ENCODE measurements around the gene NCLN.
A peak's percentile ranks its signal among the peaks of the same experiment; 100 is the strongest.
"Not testable (repeated sequence)": the region's sequence is repeated elsewhere in the genome, so short reads cannot be mapped to it uniquely, and the experiment has no call there.

Gene NCLN

DNA sequence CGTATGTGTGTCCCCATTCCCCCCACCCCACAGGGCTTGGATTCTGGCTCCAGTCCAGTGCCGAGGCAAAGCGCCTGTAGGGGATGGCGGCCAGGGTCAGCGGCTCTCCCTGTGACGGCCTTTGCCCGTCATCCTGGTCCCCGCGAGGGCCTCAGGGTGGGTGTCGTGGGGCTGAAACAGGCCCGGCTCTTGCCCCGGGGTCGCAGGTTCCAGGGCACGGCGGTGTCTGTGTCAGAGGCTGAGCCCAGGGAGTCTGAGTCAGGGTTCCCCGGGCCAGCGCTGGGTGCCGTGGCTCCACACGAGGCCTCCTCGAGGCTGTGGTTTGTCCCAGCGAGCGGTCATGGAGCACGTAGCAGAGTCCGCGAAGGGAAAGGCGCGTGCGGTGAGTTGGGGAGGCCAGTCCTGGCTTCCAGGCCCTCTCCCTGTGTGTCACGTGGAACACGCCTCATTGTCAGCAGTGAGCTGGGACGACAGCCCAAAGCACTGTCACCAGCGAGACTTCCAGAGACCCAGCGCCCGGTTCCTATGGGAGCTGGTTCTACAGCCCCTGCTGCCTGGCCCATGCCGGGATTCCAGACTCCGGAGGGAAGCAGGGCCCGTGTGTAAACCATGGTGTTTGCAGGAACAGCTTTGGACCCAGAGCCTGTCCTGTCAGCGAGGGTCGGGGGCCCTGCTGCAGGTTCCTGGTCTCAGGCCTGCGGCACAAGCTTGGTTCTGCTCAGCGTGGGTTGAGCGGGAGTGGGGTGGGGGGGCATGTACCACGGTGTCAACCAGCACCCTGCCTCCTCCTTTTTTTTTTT lies 13.4 kb downstream of the NCLN start:
- DNase-seq (ENCODE audit: low read depth) = no peak

DNA sequence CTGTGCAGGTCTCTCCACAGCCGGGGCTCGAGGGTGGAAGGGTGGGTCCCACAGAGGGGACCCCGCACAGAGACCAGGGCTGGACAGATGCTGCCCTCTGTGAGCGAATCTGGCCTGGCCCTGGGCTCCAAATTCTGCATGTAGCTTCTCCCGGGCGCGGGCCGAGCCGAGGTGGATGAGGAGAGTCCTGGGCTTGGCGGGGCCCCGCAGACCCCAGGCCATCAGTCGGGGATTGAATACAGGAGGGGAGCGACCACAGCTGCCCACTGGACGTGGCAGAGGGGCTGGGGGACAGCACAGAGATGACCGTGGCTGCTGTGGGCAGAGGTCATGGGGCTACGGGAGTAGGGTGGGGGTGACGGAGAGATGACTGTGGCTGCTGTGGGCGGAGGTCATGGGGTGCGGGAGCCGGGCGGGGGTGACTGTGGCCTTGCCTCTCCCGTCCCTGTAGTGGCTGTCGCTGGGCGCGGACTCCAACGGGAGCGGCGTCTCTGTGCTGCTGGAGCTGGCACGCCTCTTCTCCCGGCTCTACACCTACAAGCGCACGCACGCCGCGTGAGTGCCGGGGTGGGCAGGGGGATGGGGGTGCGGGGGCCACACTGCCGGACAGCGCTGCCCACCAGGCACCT lies 15.5 kb downstream of the NCLN start:
- no peak for DNase-seq (ENCODE audit: low read depth)

DNA sequence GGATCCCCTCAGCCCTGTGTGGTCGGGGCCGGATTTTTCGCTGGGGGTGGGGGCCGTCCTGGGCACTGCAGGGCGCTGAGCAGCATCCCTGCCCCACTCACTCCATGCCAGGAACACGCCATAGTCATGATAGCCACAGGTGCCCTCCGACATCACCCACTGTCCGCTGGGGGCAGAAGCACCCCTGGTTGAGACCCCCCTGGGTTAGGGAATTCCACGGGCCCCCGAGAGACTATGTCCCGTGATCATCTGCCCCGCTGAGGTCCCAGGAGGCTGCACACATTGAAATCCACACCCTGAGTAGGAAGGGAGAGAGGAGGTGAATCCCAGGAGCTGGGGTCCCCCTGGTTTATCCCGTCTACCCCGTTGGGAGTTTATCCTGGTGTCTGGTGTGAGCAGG lies 16.2 kb downstream of the NCLN start:
- no peak for DNase-seq (ENCODE audit: low read depth)

DNA sequence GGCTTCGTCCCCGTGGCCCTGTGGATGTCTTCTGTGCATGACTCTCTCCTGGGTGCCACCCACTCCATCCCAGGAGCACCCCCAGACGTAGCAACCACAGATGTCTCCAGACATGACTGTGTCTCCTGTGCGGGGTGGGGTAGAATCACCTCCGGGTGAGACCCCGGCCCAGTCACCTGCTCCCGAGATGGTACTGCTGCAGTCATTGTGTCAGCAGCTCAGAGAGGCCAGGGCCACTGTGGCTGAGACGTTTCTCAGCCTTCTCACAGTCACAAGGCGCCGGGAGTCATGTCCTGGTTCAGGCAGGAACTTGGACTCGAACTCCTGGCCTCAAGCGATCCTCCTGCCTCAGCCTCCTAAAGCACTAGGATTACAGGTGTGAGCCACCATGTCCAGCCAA lies 16.6 kb downstream of the NCLN start:
- DNase-seq (ENCODE audit: low read depth) = no peak

DNA sequence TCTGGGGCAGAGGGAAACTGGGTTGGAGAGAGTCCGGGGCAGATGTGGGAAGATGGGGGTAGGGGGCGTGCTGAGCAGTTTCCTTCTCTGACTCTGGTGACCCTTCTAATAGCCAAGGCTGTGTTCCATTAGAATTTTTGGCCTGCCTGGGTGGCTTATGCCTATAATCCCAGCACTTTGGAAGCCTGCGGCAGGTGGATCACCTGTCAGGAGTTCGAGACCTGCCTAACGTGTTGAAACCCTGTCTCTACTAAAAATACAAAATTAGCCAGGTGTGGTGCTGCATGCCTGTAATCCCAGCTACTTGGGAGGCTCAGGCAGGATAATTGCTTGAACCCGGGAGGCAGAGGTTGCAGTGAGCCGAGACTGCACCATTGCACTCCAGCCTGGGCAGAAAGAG lies 17.2 kb downstream of the NCLN start:
- DNase-seq (ENCODE audit: low read depth) = not testable (repeated sequence)

DNA sequence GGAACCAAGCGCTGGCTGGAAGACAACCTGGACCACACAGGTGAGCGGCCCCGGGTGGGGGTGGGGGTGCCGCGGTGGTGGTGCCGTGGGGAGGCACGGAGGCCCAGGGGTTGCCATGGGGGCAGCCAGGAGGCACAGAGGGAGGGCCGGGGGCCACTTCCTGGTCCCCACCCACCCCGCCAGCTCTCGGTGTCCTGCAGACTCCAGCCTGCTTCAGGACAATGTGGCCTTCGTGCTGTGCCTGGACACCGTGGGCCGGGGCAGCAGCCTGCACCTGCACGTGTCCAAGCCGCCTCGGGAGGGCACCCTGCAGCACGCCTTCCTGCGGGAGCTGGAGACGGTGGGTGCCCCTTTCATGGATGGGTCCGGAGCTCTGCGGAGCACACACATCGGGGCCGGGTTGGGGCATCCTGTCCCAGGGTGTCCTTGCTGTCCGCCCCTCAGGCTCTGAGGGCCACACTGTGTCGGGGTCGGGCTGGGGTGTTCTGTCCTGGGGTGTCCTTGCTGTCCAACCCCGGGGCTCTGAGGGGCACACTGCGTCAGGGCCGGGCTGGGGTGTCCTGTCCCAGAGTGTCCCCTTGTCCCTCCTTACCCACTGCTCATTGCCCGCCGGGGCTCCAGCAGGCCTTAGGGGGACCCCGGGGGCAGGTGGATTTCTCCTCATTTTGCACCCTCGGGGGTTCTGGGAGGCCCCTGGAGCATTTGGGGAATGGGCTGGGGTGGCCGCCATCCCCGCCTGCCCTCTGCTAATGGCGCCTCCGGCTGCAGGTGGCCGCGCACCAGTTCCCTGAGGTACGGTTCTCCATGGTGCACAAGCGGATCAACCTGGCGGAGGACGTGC lies 18.3 kb downstream of the NCLN start:
- DNase-seq (ENCODE audit: low read depth) = no peak

DNA sequence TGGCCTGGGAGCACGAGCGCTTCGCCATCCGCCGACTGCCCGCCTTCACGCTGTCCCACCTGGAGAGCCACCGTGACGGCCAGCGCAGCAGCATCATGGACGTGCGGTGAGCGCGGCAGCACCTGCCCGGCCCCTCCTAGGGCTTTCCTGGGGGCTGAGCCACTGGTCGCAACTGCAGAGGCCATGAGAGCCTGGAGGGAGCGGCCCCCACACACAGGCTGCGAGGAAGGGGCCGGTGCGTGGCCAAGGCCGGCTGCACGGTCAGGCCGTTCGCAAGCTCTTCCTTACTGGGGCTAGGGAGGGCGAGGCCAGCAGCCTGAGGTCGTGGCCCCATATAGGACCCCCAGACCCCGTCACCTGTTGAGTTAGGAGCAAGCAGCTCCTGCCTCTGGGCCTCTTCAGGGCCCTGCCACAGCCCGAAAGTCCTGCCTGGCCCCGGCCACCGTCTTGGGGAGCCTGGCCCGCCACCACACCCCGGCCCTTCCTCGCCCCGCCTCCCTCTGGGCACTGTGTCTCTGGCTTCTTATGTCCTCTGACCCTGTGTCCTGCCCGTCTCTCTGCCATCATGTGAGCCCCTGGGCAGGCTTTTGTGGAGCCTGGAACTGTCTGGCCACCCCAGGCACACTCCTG lies 19.0 kb downstream of the NCLN start:
- no peak for DNase-seq (ENCODE audit: low read depth)

DNA sequence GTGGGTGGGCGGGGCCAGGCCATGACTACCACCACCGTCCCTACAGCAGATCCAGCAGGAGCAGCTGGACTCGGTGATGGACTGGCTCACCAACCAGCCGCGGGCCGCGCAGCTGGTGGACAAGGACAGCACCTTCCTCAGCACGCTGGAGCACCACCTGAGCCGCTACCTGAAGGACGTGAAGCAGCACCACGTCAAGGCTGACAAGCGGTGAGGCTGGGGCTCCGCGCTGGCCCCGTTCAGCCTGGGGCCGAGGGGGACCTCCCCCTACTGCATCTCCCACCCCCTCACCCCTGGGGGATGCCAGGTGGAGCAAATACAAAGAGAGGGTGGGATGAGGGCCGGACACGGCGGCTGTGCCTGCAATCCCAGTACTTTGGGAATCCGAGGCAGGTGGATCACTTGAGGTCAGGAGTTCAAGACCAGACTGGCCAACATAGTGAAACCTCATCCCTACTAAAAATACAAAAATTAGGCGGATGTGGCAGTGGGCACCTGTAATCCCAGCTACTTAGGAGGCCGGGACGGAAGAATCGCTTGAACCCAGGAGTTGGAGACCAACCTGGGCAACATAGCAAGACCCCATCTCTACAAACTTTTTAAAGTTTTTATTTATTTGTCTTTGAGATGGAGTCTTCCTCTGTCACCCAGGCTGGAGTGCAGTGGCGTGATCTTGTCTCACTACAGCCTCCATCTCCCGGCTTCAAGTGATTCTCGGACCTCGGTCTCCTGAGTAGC lies 20.7 kb downstream of the NCLN start:
- no peak for DNase-seq (ENCODE audit: low read depth)

DNA sequence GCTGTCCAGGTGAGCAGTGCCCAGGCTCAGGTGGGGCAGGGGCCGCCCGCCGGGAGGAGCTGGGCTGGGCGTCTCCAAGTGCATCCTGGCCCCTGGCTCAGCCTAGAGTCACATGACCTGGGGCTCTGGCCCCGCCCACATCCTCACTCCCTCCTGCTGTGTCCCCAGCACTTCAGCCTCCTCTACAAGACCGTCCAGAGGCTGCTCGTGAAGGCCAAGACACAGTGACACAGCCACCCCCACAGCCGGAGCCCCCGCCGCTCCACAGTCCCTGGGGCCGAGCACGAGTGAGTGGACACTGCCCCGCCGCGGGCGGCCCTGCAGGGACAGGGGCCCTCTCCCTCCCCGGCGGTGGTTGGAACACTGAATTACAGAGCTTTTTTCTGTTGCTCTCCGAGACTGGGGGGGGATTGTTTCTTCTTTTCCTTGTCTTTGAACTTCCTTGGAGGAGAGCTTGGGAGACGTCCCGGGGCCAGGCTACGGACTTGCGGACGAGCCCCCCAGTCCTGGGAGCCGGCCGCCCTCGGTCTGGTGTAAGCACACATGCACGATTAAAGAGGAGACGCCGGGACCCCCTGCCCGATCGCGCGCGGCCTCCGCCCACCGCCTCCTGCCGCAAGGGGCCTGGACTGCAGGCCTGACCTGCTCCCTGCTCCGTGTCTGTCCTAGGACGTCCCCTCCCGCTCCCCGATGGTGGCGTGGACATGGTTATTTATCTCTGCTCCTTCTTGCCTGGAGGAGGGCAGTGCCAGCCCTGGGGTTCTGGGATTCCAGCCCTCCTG lies 21.9 kb downstream of the NCLN start:
- no peak for DNase-seq (ENCODE audit: low read depth)

DNA sequence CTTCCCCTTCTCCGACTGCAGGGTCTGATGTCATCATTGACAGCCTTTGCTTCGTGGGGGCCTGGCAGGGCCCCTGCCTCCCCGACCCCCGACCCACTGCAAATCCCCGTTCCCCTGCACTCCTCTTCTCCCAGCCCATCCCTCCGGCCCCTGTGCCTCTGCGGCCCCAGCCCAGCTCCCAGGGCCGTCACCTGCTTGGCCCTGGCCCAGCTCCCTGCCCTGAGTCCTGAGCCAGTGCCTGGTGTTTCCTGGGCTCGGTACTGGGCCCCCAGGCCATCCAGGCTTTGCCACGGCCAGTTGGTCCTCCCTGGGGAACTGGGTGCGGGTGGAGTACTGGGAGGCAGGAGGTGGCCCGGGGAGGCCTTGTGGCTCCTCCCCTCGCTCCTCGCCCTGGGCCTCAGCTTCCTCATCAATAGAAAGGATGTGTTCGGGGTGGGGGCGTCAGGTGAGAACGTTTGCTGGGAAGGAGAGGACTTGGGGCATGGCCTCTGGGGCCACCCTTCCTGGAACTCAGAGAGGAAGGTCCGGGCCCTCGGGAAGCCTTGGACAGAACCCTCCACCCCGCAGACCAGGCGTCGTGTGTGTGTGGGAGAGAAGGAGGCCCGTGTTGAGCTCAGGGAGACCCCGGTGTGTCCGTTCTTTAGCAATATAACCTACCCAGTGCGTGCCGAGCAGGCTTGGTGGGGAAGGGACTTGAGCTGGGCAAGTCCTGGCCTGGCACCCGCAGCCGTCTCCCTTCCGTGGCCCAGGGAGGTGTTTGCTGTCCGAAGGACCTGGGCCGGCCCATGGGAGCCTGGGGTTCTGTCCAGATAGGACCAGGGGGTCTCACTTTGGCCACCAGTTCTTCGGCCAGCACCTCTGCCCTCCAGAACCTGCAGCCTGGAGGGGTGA lies 22.8 kb downstream of the NCLN start:
- DNase-seq (ENCODE audit: low read depth) = no peak

DNA sequence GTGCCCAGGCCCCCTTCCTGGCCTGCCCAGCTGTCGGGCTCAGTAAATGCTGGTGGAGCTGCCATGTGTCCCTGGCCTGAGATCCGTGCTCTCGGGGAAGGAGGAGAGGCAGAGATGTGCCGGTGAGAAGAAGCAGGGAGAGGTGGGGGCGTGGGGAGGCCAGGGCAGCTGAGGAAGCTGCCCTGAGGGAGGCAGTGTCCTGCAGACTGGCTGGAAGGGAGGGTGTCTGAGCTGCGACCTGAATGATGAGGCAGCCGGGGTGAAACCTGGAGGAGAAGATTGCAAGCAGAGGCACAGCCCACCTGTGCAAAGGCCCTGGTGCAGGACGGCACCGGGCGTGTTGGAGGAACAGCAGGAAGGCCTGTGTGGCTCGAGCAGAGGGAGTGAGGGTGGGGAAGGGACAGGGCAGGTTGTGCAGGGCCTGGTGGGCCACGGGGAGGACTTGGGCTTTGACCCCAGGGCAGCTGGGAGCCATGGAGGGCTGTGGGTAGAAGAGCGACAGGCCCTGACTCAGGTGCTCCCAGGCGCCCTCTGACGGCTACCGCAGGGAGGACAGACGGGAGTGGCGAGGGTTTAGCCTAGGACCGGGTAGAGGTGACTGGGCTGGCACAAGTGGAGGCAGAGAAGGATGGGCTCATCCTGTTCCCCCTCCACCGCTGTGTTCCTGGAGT lies 24.8 kb downstream of the NCLN start:
- peak; percentile 43 for DNase-seq (ENCODE audit: low read depth)

DNA sequence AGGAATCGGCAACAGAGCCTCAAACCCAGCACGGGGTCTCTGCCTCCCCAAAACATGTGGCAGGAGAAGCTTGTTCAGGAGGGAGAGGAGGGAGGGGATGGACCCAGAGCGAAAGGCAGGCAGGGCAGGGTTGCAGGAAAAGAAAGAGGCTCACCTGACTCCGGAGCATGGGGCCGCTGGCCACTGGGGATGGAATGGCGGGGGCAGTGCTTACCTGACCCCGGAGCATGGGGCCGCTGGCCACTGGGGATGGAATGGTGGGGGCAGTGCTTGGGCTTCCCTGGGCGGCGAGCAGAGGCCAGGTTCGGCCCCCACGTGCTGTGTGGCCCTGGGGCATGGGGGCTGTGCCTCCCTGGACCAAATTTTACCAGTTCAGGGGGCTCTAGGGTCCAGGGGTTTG lies 25.5 kb downstream of the NCLN start:
- no peak for DNase-seq (ENCODE audit: low read depth)

DNA sequence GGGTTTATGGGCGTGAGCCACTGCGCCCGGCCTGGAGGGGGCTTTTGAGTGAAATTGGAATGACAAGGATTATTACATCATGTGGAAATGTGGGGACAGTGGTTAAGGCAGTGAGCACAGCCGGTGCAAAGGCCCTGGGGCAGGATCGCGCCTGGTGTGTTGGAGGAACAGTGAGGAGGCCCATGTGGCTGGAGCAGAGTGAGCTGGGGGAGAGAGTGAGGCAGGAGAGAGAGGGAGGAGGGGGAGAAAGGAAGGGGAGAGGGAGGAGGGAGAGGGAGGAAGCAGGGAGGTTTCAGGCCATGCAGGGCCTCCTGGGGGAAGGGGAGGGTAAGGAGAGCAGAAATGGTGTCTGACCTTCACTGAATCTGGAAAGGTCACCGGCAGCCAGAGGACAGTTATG lies 27.4 kb downstream of the NCLN start:
- no peak for DNase-seq (ENCODE audit: low read depth)

DNA sequence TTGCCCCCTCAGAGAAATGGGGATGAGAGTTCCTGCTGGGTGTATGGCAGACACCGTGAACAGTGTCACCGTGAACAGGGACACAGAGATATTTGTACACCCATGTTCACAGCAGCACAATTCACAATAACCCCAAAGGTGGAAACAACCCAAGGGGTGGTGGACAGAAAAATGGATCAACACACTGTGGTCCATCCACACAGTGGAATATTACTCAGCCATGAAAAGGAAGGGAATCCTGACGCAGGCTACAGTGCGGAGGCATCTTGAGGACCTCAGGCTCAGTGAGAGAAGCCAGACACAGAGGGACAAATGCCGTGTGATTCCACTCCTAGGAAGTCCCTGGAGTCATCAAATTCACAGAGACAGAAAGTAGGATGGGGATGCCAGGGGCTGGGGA lies 31.1 kb downstream of the NCLN start:
- DNase-seq (ENCODE audit: low read depth) = no peak

DNA sequence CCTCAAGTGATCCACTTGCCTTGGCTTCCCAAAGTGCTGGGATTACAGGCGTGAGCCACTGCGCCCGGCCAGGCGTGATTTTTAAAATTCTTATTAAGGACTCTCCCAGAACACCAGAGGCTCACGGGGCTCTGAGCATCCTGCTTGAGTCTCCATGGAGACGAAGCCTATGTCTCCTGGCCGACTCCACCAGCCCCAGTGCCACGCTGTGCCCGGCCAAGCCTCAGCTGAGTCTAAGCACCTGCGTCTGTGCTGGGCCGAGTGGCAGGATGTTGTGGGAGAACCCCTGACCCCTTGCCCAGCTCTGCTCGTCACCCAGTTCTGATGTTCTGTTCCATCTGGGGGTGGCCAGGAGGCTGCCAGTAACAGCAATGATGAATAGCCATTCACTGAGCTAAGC lies 34.8 kb downstream of the NCLN start:
- DNase-seq (ENCODE audit: low read depth) = no peak

DNA sequence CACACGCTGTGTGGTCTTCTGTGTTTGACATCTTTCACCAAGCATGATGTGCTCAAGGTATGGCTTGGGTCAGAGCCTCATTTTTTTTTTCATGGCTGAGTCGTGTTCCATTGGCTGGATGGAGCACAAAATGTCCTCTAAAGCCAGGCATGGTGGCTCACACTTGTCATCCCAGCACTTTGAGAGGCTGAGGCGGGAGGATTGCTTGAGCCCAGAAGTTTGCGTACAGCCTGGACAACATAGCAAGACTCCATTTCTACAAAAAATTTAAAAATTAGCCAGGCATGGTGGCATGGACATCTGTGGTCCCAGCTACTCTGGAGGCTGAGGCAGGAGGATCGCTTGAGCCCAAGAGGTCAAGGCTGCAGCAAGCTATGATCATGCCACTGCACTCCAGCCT lies 35.8 kb downstream of the NCLN start:
- not testable (repeated sequence) for DNase-seq (ENCODE audit: low read depth)

DNA sequence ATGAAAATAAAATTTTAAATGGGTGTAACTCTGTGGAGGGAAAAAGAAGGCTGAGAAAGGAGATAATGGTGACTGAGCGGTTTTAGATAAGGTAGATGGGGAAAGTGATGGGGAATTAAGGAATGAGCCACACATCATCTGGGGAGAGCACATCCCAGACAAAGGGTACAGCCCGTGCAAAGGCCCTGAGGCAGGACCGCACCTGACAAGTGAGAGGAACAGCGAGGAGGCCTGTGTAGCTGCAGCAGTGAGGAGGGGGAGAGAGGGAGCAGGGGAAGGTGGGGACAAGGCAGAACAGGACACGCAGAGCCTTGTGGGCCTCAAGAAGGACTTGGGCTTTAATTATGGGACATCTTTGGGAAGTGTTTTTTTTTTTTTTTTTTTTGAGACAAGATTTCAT lies 37.0 kb downstream of the NCLN start:
- DNase-seq (ENCODE audit: low read depth) = no peak

DNA sequence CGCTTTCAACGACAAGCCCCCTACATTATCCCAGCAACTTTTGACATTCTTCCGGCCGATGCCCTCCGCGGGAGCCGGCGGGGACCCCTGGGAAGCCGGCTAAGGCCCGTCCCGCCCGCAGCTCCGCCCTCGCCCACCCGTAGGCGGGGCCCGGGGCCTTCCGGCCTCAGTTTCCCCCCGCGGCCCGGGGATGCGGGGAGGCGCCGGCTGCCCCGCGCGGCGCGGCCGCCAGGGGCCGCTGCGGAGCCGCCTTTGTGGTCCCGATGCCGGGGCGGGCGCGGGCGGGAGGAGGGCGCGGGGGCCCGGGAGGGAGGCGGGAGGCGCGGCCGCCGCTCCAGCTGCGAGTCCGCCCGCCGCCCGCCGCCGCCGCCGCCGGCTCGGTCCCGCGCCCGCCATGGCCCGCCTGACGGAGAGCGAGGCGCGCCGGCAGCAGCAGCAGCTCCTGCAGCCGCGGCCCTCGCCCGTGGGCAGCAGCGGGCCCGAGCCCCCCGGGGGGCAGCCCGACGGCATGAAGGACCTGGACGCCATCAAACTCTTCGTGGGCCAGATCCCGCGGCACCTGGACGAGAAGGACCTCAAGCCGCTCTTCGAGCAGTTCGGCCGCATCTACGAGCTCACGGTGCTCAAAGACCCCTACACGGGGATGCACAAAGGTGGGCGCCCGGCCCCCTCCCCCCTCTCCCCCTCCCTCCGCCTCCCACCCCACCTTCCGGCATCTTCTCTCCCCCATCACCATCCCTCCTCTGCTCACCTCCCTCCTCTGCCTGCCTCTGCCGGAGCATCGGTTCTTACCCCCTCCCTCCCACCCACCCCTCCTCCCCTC lies 38.8 kb downstream of the NCLN start, which contains the start of gene CELF5:
Gene CELF5 (plus strand): TSS at position 316 of the 823 bp plus-strand sequence. CDS start 79 bp downstream, at position 395.
- peak; percentile 43 for DNase-seq (ENCODE audit: low read depth)

DNA sequence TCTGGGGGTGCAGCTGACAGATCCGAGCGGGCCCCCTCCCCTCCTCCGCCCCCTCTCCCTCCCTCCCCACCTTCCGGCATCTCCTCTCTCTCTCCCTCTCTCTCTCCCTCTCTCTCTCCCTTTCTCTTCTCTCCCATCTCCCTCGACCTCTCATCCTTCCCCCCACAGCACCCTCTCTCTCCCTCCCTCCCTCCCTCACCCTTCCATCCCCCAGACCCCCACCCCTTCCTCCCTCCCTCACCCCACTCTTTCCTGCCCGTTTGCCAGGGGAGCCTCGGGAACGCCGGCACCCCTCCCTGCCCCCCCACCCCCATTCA lies 39.4 kb downstream of the NCLN start:
- no peak for DNase-seq (ENCODE audit: low read depth)
